Measurements from ENCODE around the gene MOV10. TPM values are rescaled to one million over a fixed set of nuclear protein-coding genes. Genes with fewer than 3 reads are reported as not detected.
"Not testable (repeated sequence)": the region's sequence is repeated elsewhere in the genome, so short reads cannot be mapped to it uniquely, and the experiment has no call there.

Gene MOV10
- total RNA-seq, 1 experiment from 2014 or later: 57.1 TPM

DNA sequence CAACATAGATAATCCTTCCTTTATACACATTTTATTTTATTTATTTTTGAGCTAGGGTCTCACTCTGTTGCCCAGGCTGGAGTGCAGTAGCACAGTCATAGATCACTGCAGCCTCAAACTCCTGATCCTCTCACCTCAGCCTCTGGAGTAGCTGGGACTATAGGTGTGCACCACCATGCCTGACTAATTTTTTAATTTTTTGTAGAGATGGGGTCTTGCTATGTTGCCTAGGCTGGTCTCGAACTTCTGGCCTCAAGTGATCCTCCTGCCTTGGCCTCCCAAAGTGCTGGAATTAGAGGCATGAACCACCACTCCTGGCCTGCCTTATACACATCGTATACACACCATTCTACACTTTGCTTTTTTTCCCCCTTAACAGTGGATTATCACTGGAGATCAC lies 46.8 kb downstream of the MOV10 start:
- H3K27me3 ChIP-seq (ENCODE audit: control insufficient read depth, insufficient read depth, low read length): peaks cover 49% of the 10 kb centered on the region
- H3K36me3 ChIP-seq (replicated peaks; ENCODE audit: control insufficient read depth, insufficient read depth, low read length); H3K4me3 ChIP-seq (ENCODE audit: insufficient read depth, low read depth, low read length); DNase-seq: not testable (repeated sequence)

GRCh38 chr1:112721966-112722524 lies 47.6 kb downstream of the MOV10 start:
- Histone ChIP-seq H3K36me3 (replicated peaks; ENCODE audit: control insufficient read depth, insufficient read depth, low read length) (no peaks in the 10 kb centered on the region), H3K4me3 (ENCODE audit: insufficient read depth, low read depth, low read length) (no peak overlapping the region), H3K27me3 (ENCODE audit: control insufficient read depth, insufficient read depth, low read length) (peaks cover 49% of the 10 kb centered on the region)
- no peak for DNase-seq

DNA sequence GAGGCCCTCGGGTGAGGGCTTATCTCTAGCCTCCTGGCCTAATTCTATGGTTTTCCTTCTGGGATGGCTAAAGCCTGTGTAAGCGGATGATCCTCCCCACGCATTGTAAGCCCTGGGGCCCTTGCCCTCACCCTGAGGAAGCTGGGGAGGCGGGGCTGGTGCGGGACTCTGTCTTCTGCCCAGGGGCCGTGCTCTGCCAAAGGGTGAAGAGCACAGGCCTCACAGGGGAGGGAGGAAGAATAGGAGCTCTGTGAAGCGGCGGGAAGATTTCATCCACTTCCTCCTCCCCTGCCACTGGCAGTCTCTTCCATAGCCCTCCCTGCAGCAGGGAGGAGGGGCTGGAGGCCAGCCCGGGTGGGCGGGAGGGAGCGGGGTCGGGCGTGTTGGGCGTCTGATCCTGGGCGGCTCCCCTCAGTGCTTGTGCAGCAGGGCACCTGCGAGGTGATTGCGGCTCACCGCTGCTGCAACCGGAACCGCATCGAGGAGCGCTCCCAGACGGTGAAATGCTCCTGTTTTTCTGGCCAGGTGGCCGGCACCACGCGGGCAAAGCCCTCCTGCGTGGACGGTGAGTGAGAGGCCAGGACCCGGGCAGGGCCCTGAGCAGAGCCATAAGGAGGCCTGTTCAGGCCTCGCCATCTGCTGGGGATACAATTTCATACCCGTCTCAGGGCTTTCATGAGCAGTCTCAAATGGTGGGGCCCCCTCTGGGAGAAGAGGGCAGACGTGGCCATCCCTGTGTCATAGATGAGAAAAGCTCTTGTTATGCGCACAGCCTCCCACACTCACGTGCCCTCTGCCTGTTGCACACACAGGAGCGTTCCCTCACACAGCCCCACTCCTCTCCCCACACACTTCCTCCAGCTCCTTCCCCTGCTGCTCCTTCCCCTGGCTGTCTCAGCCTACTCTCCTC lies 48.4 kb downstream of the MOV10 start:
- H3K36me3 ChIP-seq (replicated peaks; ENCODE audit: control insufficient read depth, insufficient read depth, low read length): no peaks in the 10 kb centered on the region
- peak; percentile 85 for DNase-seq
- peak overlapping the region; percentile 45 for H3K4me3 ChIP-seq (ENCODE audit: insufficient read depth, low read depth, low read length)
- peaks cover 46% of the 10 kb centered on the region for H3K27me3 ChIP-seq (ENCODE audit: control insufficient read depth, insufficient read depth, low read length)

GRCh38 chr1:112723511-112723839 lies 49.0 kb downstream of the MOV10 start:
- Histone ChIP-seq H3K36me3 (replicated peaks; ENCODE audit: control insufficient read depth, insufficient read depth, low read length) (no peaks in the 10 kb centered on the region), H3K4me3 (ENCODE audit: insufficient read depth, low read depth, low read length) (peak overlapping the region; percentile 45; the same call in 1 of the 2 replicates), H3K27me3 (ENCODE audit: control insufficient read depth, insufficient read depth, low read length) (peaks cover 42% of the 10 kb centered on the region)
- DNase-seq: no peak

DNA sequence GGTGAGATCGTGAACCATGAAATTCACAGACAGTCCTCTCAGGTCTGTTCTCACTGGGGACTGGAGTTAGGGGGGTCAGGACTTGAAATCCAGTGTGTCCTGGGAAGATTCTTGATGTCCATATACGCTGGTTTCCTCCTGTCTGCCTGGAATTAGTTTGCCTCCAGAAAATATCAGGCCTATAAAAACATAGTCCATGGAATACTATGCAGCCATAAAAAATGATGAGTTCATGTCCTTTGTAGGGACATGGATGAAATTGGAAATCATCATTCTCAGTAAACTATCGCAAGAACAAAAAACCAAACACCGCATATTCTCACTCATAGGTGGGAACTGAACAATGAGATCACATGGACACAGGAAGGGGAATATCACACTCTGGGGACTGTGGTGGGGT lies 49.8 kb downstream of the MOV10 start:
- not testable (repeated sequence) for DNase-seq; H3K4me3 ChIP-seq (ENCODE audit: insufficient read depth, low read depth, low read length); H3K36me3 ChIP-seq (replicated peaks; ENCODE audit: control insufficient read depth, insufficient read depth, low read length)
- H3K27me3 ChIP-seq (ENCODE audit: control insufficient read depth, insufficient read depth, low read length): peaks cover 36% of the 10 kb centered on the region

- Histone ChIP-seq H3K27me3 (ENCODE audit: control insufficient read depth, insufficient read depth, low read length) (peaks cover 16% of the 10 kb centered on the region), H3K36me3 (replicated peaks; ENCODE audit: control insufficient read depth, insufficient read depth, low read length) (no peaks in the 10 kb centered on the region), H3K4me3 (ENCODE audit: insufficient read depth, low read depth, low read length) (no peak overlapping the region)
- DNase-seq: no peak
Measured at GRCh38 chr1:112727716-112728115, 53.3 kb downstream of the MOV10 start.

DNA sequence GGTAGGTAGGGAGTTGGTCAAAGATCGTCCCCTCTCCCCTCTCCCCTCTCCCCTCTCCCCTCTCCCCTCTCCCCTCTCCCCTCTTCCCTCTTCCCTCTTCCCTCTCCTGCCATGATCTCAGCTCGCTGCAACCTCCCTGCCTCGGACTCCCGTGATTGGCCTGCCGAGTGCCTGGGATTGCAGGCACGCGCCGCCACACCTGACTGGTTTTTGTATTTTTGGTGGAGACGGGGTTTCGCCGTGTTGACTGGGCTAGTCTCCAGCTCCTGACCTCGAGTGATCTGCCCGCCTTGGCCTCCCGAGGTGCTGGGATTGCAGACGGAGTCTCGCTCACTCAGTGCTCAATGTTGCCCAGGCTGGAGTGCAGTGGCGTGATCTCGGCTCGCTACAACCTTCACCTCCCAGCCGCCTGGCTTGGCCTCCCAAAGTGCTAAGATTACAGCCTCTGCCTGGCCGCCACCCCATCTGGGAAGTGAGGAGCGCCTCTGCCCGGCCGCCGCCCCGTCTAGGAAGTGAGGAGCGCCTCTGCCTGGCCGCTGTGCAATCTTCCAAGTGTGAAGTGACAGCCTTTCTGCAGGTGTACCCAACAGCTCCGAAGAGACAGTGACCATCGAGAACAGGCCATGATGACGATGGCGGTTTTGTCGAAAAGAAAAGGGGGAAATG lies 54.0 kb downstream of the MOV10 start:
- DNase-seq; H3K36me3 ChIP-seq (replicated peaks; ENCODE audit: control insufficient read depth, insufficient read depth, low read length); H3K4me3 ChIP-seq (ENCODE audit: insufficient read depth, low read depth, low read length): not testable (repeated sequence)

DNA sequence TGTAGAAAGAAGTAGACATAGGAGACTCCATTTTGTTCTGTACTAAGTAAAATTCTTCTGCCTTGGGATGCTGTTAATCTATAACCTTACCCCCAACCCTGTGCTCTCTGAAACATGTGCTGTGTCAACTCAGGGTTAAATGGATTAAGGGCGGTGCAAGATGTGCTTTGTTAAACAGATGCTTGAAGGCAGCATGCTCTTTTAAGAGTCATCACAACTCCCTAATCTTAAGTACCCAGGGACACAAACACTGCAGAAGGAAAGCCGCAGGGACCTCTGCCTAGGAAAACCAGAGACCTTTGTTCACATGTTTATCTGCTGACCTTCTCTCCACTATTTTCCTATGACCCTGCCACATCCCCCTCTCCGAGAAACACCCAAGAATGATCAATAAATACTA lies 54.6 kb downstream of the MOV10 start:
- not testable (repeated sequence) for DNase-seq; H3K27me3 ChIP-seq (ENCODE audit: control insufficient read depth, insufficient read depth, low read length); H3K4me3 ChIP-seq (ENCODE audit: insufficient read depth, low read depth, low read length); H3K36me3 ChIP-seq (replicated peaks; ENCODE audit: control insufficient read depth, insufficient read depth, low read length)

More for the DNA sequence above, 54.0 kb downstream of the MOV10 start:
- peaks cover 10% of the 10 kb centered on the region for H3K27me3 ChIP-seq (ENCODE audit: control insufficient read depth, insufficient read depth, low read length)

GRCh38 chr1:112729909-112730308 lies 55.5 kb downstream of the MOV10 start:
- Histone ChIP-seq H3K36me3 (replicated peaks; ENCODE audit: control insufficient read depth, insufficient read depth, low read length) (no peaks in the 10 kb centered on the region), H3K27me3 (ENCODE audit: control insufficient read depth, insufficient read depth, low read length) (peaks cover 8% of the 10 kb centered on the region; the same call in 1 of the 2 replicates), H3K4me3 (ENCODE audit: insufficient read depth, low read depth, low read length) (no peak overlapping the region)
- no peak for DNase-seq

DNA sequence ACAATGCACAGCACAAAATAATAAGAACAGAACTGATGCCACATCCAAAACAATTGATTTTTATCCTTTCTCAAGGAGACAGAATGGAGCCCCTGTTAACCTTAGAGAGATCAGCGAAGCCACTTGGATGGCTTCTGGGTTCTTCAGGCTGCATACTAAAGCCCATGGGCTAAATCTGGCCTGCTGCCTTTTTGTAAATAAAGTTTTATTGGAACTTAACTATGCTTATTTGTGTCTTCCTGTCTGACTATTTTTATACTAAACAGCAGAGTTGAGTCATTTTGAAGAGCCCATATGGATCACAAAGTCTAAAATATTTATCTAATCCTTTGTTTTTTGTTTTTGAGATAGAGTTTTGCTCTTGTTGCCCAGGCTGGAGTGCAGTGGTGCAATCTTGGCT lies 57.0 kb downstream of the MOV10 start:
- no peak for DNase-seq
- H3K36me3 ChIP-seq (replicated peaks; ENCODE audit: control insufficient read depth, insufficient read depth, low read length): no peaks in the 10 kb centered on the region
- H3K27me3 ChIP-seq (ENCODE audit: control insufficient read depth, insufficient read depth, low read length): peaks cover 8% of the 10 kb centered on the region; the same call in 1 of the 2 replicates
- H3K4me3 ChIP-seq (ENCODE audit: insufficient read depth, low read depth, low read length): no peak overlapping the region

DNA sequence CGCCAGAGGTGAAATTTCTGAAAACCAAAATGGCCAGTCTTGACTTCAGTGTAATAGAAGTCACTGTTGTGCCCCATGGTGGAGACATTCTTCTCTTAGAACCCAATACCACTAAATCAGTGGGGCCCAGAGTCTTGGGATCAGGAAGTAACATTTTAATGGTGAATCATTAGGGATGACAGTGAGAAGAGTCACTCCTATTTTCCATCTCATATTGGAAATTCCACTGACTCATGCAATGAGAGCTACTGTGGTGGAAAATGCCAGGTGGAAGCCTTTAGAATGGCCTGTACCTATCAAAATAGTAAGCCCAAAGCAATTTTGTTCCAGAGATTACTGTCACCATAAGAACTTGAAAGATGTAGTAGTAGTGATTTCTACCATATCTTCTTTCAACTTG lies 61.3 kb downstream of the MOV10 start:
- DNase-seq: no peak
- Histone ChIP-seq H3K4me3 (ENCODE audit: insufficient read depth, low read depth, low read length) (no peak overlapping the region), H3K27me3 (ENCODE audit: control insufficient read depth, insufficient read depth, low read length) (peaks cover 5% of the 10 kb centered on the region; the same call in 1 of the 2 replicates), H3K36me3 (replicated peaks; ENCODE audit: control insufficient read depth, insufficient read depth, low read length) (no peaks in the 10 kb centered on the region)

GRCh38 chr1:112737573-112737972 lies 63.1 kb downstream of the MOV10 start:
- H3K27me3 ChIP-seq (ENCODE audit: control insufficient read depth, insufficient read depth, low read length): peaks cover 17% of the 10 kb centered on the region
- H3K36me3 ChIP-seq (replicated peaks; ENCODE audit: control insufficient read depth, insufficient read depth, low read length): no peaks in the 10 kb centered on the region
- no peak overlapping the region for H3K4me3 ChIP-seq (ENCODE audit: insufficient read depth, low read depth, low read length)
- DNase-seq: no peak

GRCh38 chr1:112743174-112744008 lies 68.9 kb downstream of the MOV10 start:
- peak; percentile 86 for DNase-seq
- peaks cover 38% of the 10 kb centered on the region for H3K27me3 ChIP-seq (ENCODE audit: control insufficient read depth, insufficient read depth, low read length)
- H3K4me3 ChIP-seq (ENCODE audit: insufficient read depth, low read depth, low read length): peak overlapping the region; percentile 53
- H3K36me3 ChIP-seq (replicated peaks; ENCODE audit: control insufficient read depth, insufficient read depth, low read length): no peaks in the 10 kb centered on the region

DNA sequence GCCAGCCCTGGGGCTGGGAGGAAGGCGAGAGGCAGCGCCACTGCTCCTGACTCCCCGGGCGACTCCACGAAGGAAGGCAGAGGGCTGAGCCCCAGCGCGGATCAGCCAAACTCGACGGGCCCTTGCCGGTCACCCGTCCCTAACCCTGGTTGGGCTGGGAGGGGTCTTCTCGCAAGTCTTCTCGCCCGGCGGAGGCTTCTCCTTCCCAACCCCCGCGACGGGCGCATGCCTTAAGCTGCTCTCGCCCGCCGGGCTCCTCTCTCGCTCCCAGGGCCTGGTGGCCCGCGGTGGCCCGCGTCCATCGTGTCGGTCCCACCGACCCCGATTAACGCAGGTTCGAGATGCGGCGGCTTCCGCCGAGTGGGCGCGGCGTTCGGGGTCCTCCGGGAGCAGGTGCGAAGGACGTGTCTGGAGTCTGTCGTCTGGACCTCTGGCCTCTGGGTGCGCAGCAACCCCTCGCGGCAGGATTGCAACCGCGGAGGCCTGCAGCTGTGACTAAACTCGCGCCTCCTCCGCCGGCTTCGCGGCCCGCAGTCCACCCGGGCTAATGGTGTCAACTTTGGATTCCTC lies 69.6 kb downstream of the MOV10 start:
- Histone ChIP-seq H3K27me3 (ENCODE audit: control insufficient read depth, insufficient read depth, low read length) (peaks cover 38% of the 10 kb centered on the region), H3K4me3 (ENCODE audit: insufficient read depth, low read depth, low read length) (peak overlapping the region; percentile 53), H3K36me3 (replicated peaks; ENCODE audit: control insufficient read depth, insufficient read depth, low read length) (no peaks in the 10 kb centered on the region)
- DNase-seq: peak; percentile 90
